Hepatocyte (in vitro differentiated cells): ENCODE results near the gene CCDC34. TPM values are rescaled to one million over a fixed set of nuclear protein-coding genes. Genes with fewer than 3 reads are reported as not detected.

Experiments used
- DNase-seq: peaks from one replicate; pipeline ENCODE4 v3.0.0-alpha.2; 2016; ENCODE audit warnings: low spot score
- H2AFZ ChIP-seq: fragments of 200-600 bp; sonication (generic); 2 replicates; pipeline ENCODE4 v1.6.0; 2016; ENCODE audit warnings: antibody characterized with exemption, mild to moderate bottlenecking
- H3K27ac ChIP-seq: fragments of 200-600 bp; sonication (generic); 2 replicates; pipeline ENCODE4 v1.5.1; 2016; ENCODE audit warnings: mild to moderate bottlenecking
- H3K27me3 ChIP-seq: fragments of 200-600 bp; sonication (generic); 2 replicates; pipeline ENCODE4 v1.6.1; 2016
- H3K36me3 ChIP-seq: fragments of 200-600 bp; sonication (generic); replicated peaks from 2 replicates; pipeline ENCODE4 v1.5.1; 2016; ENCODE audit warnings: low read depth; ENCODE audit not compliant: insufficient read depth
- H3K4me1 ChIP-seq: fragments of 200-600 bp; sonication (generic); 2 replicates; pipeline ENCODE4 v1.5.1; 2016; ENCODE audit warnings: mild to moderate bottlenecking, moderate library complexity; ENCODE audit not compliant: insufficient read depth
- H3K4me2 ChIP-seq: fragments of 200-600 bp; sonication (generic); 2 replicates; pipeline ENCODE4 v1.6.0; 2016
- H3K4me3 ChIP-seq: fragments of 200-600 bp; sonication (generic); 2 replicates; pipeline ENCODE4 v1.5.1; 2016; ENCODE audit warnings: mild to moderate bottlenecking
- H3K79me2 ChIP-seq: fragments of 200-600 bp; sonication (generic); 2 replicates; pipeline ENCODE4 v1.6.0; 2017; ENCODE audit warnings: mild to moderate bottlenecking
- H3K9me2 ChIP-seq: fragments of 200-600 bp; sonication (generic); replicated peaks from 2 replicates; pipeline ENCODE4 v1.6.0; 2017; ENCODE audit warnings: mild to moderate bottlenecking; ENCODE audit not compliant: insufficient read depth
- H3K9me3 ChIP-seq: fragments of 200-600 bp; sonication (generic); 2 replicates; pipeline ENCODE4 v1.5.1; 2016; ENCODE audit warnings: low read depth, mild to moderate bottlenecking
- H4K20me1 ChIP-seq: fragments of 200-600 bp; sonication (generic); 2 replicates; pipeline ENCODE4 v1.6.0; 2016; ENCODE audit warnings: mild to moderate bottlenecking; ENCODE audit not compliant: insufficient read depth, poor library complexity, severe bottlenecking
- EZH2 ChIP-seq: fragments of 200-600 bp; sonication (generic); IDR thresholded peaks from 2 replicates; pipeline ENCODE4 v1.6.1; 2016; ENCODE audit warnings: antibody characterized with exemption, mild to moderate bottlenecking, borderline replicate concordance
- EZH2phosphoT487 ChIP-seq: fragments of 200-600 bp; sonication (generic); IDR thresholded peaks from one replicate; pipeline ENCODE4 v1.6.1; 2018; ENCODE audit warnings: antibody characterized with exemption, mild to moderate bottlenecking, low read depth, moderate library complexity; ENCODE audit not compliant: unreplicated experiment, severe bottlenecking
- WGBS: methylation state at CpG from one replicate; pipeline ENCODE4 v1.1.6; 2016; ENCODE audit warnings: low lambda C conversion rate; ENCODE audit errors: missing lambda C conversion rate; 5-methylcytosine and 5-hydroxymethylcytosine counted together
- polyA plus RNA-seq: library from polyadenylated mRNA; unstranded; fragments of >200 nt; fragmentation: Nextera tagmentation; extraction: Ambion mirVana; gene quantifications from 2 replicates; pipeline ENCODE4 v1.2.1, GENCODE V29; 2016
- total RNA-seq: library from RNA; depleted of rRNA; stranded (reverse); fragments of >200 nt; gene quantifications from 2 replicates; pipeline ENCODE4 v1.2.3, GENCODE V29; 2014
- TF ChIP-seq, protein P1 (sequence below): fragments of 200-600 bp; sonication (generic); IDR thresholded peaks from 2 replicates; pipeline ENCODE4 v1.5.1; 2016; ENCODE audit warnings: antibody characterized with exemption, mild to moderate bottlenecking; ENCODE audit not compliant: poor library complexity

The CCDC34 gene
- total and polyA plus RNA-seq, 2 experiments from 2014 or later = 6.0 to 7.5 TPM

DNA sequence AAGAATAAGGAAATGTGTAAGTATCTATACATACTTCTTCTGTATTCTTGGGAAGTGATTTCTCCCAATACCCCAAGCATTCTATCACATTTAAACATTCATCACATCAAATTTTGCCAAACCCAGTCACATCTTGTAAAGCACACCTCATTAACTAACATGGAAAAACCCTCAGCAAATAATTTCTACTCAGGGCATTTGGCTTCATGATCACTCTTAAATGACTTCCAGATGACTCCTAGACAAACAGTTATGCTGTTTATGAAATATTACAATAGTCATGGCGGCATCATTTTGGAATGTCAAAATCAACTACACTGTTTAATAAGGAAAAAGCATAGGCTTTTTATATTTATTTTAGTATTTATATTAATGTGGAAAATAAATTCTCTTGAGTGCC lies 47.3 kb upstream of the CCDC34 start:
- 82% methylated on average over 1 of the region's 1 CpG for WGBS
- H3K27ac ChIP-seq = no peak overlapping the region
- peaks cover 98% of the 10 kb centered on the region for H3K79me2 ChIP-seq
- no peaks in the 10 kb centered on the region for H3K9me3 ChIP-seq
- no peak for TF ChIP-seq EZH2phosphoT487
- TF ChIP-seq, protein P1, sequence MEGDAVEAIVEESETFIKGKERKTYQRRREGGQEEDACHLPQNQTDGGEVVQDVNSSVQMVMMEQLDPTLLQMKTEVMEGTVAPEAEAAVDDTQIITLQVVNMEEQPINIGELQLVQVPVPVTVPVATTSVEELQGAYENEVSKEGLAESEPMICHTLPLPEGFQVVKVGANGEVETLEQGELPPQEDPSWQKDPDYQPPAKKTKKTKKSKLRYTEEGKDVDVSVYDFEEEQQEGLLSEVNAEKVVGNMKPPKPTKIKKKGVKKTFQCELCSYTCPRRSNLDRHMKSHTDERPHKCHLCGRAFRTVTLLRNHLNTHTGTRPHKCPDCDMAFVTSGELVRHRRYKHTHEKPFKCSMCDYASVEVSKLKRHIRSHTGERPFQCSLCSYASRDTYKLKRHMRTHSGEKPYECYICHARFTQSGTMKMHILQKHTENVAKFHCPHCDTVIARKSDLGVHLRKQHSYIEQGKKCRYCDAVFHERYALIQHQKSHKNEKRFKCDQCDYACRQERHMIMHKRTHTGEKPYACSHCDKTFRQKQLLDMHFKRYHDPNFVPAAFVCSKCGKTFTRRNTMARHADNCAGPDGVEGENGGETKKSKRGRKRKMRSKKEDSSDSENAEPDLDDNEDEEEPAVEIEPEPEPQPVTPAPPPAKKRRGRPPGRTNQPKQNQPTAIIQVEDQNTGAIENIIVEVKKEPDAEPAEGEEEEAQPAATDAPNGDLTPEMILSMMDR = no peak
- TF ChIP-seq EZH2 = no peak
- H3K36me3 ChIP-seq = no peaks in the 10 kb centered on the region
- no peaks in the 10 kb centered on the region for H4K20me1 ChIP-seq
- no peak for DNase-seq
- no peaks in the 10 kb centered on the region for H3K27me3 ChIP-seq
- no peak overlapping the region for H3K4me3 ChIP-seq
- no peak overlapping the region for H3K4me2 ChIP-seq
- H2AFZ ChIP-seq = no peak overlapping the region
- no peaks in the 10 kb centered on the region for H3K4me1 ChIP-seq
- no peaks in the 10 kb centered on the region for H3K9me2 ChIP-seq

DNA sequence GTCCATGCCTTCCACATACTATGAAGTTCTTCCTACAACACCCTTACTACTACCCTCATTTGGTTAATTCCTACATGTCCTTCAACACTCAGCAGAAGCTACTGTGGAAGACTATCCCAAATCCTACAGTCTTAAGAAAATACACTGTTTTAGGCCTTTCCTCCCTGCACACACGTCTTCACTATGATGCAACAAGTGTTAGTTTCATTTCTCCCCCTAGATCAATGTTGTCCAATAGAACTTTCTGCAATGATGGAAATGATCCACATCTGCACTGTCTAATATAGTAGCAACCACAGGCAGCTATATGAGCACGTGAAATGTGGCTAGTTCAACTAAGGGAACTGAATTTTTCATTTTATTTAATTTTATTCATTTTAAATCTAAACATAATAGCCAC lies 46.7 kb upstream of the CCDC34 start:
- TF ChIP-seq, protein P1 = no peak
- Histone ChIP-seq H3K9me3 (no peaks in the 10 kb centered on the region), H2AFZ (no peak overlapping the region), H3K79me2 (peaks cover 97% of the 10 kb centered on the region), H3K4me3 (no peak overlapping the region), H3K4me1 (no peaks in the 10 kb centered on the region), H3K36me3 (no peaks in the 10 kb centered on the region), H3K27me3 (no peaks in the 10 kb centered on the region), H3K9me2 (no peaks in the 10 kb centered on the region), H3K4me2 (no peak overlapping the region), H3K27ac (no peak overlapping the region), H4K20me1 (no peaks in the 10 kb centered on the region)
- 79% methylated on average over 2 of the region's 2 CpGs for WGBS
- no peak for DNase-seq

DNA sequence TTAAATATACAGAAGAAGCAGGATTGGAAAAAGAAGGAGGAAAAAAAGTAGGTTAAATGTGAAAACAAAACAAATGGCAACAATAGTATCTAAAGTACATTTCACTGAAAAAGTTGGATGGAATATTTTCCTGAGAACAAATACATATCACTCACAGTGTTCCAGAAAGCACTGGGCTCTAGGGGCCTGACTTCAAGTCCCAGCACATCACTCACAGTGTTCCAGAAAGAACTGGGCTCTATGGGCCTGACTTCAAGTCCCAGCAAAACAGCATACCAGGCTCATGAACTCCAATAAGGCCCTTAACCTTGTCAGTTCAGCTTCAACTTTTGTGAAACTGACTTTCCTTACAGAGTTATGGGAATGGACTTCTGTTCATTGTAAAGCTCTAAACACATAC lies 46.0 kb upstream of the CCDC34 start:
- no peaks in the 10 kb centered on the region for H3K27me3 ChIP-seq
- no peak overlapping the region for H3K4me2 ChIP-seq
- no peak overlapping the region for H3K4me3 ChIP-seq
- H2AFZ ChIP-seq = no peak overlapping the region
- no peaks in the 10 kb centered on the region for H3K9me3 ChIP-seq
- peaks cover 96% of the 10 kb centered on the region for H3K79me2 ChIP-seq
- no peak overlapping the region for H3K27ac ChIP-seq
- no peaks in the 10 kb centered on the region for H4K20me1 ChIP-seq
- no peaks in the 10 kb centered on the region for H3K4me1 ChIP-seq
- no peak for DNase-seq
- H3K9me2 ChIP-seq = no peaks in the 10 kb centered on the region
- no peaks in the 10 kb centered on the region for H3K36me3 ChIP-seq
- TF ChIP-seq EZH2phosphoT487 = no peak
- TF ChIP-seq EZH2 = no peak
- TF ChIP-seq, protein P1 = no peak

DNA sequence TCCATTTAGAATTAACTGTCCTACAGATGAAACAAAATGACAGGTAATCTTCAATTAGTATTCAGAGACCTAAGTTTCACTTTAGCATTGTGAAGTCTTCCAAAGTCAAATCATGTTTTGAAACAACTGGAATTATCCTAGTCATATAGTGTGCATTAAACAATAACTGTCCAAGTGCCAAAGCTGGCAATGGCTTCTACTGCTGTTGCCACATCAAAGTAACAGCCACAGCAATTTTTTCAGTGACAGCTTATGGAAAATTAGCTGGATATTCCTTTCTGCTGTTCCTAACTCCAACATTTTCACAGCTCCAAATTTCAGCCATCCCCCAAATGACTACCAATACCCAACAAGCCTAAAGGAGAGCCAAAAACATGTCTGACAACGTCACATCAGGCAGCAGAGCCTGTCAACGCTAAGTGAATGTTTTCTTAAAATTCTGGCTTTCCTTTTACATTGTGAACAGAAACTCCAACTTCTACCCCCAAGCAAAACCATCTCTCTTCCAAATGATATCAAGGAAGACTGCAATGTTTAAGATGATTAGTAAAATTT lies 45.3 kb upstream of the CCDC34 start:
- Histone ChIP-seq H3K27me3 (no peaks in the 10 kb centered on the region), H4K20me1 (no peaks in the 10 kb centered on the region), H2AFZ (no peak overlapping the region), H3K4me3 (no peak overlapping the region), H3K4me1 (no peaks in the 10 kb centered on the region), H3K9me3 (no peaks in the 10 kb centered on the region), H3K4me2 (no peak overlapping the region), H3K36me3 (no peaks in the 10 kb centered on the region), H3K79me2 (peaks cover 96% of the 10 kb centered on the region), H3K27ac (no peak overlapping the region), H3K9me2 (no peaks in the 10 kb centered on the region)
- 96% methylated on average over 2 of the region's 2 CpGs for WGBS
- TF ChIP-seq EZH2phosphoT487 (no peak), EZH2 (no peak)
- TF ChIP-seq, protein P1 = no peak
- DNase-seq = no peak
